K562 (cell line): Measurements from ENCODE around the gene ZMYND19. TPM values are rescaled to one million over a fixed set of nuclear protein-coding genes. Genes with fewer than 3 reads are reported as not detected.

ENCODE experiments used
- CEBPZ ChIP-seq: fragments of 150-350 bp; IDR thresholded peaks from 2 replicates; pipeline ENCODE4 v1.6.1; 2014; ENCODE audit warnings: low read depth, mild to moderate bottlenecking, low read length, borderline replicate concordance
- E2F4 ChIP-seq: sonication (generic); formaldehyde crosslinking; IDR thresholded peaks from 2 replicates; pipeline ENCODE4 v1.8.0; 2022; ENCODE audit warnings: mild to moderate bottlenecking, low read depth, missing genetic modification reagents
- HSF4 ChIP-seq: fragments of 250-450 bp; sonication (Bioruptor Pico); IDR thresholded peaks from 2 replicates; pipeline ENCODE4 v2.1.2; 2022; ENCODE audit warnings: mild to moderate bottlenecking, moderate library complexity, borderline replicate concordance
- KDM2B ChIP-seq: fragments of 250-450 bp; sonication (Bioruptor Pico); IDR thresholded peaks from 2 replicates; pipeline ENCODE4 v1.8.0; 2021; ENCODE audit warnings: mild to moderate bottlenecking, moderate library complexity
- KLF6 ChIP-seq: fragments of 250-450 bp; sonication (Bioruptor Pico); IDR thresholded peaks from 2 replicates; pipeline ENCODE4 v1.4.0; 2020; ENCODE audit warnings: mild to moderate bottlenecking, moderate library complexity, borderline replicate concordance
- MITF ChIP-seq: IDR thresholded peaks from 2 replicates; pipeline ENCODE4 v1.6.1; 2014; ENCODE audit warnings: antibody characterized with exemption
- PATZ1 ChIP-seq: fragments of 250-450 bp; sonication (Bioruptor Pico); IDR thresholded peaks from 2 replicates; pipeline ENCODE4 v1.5.0; 2020; ENCODE audit warnings: mild to moderate bottlenecking, borderline replicate concordance
- PBX2 ChIP-seq, 2 experiments: IDR thresholded peaks in 1 of 2; conservative IDR thresholded peaks in 1 of 2; 2 replicates each; pipeline ENCODE4 v1.6.1; 2016; ENCODE audit warnings: low read depth in 2 of 2, mild to moderate bottlenecking in 1 of 2, missing compliant biosample characterization in 1 of 2, missing genetic modification characterization in 1 of 2, moderate library complexity in 1 of 2
- SRSF3 ChIP-seq: fragments of 200-400 bp; formaldehyde crosslinking; IDR thresholded peaks from 2 replicates; pipeline ENCODE4 v1.6.1; 2016; ENCODE audit warnings: mild to moderate bottlenecking, low read length, moderate library complexity; ENCODE audit not compliant: insufficient read depth
- TFAM ChIP-seq: fragments of 250-450 bp; sonication (Bioruptor Pico); conservative IDR thresholded peaks from 2 replicates; pipeline ENCODE4 v1.5.0; 2021; ENCODE audit warnings: mild to moderate bottlenecking, moderate library complexity
- ZBTB2 ChIP-seq: fragments of 450-650 bp; IDR thresholded peaks from 2 replicates; pipeline ENCODE4 v1.6.1; 2016; ENCODE audit warnings: antibody characterized with exemption
- ZNF165 ChIP-seq: fragments of 250-450 bp; sonication (Bioruptor Pico); IDR thresholded peaks from 2 replicates; pipeline ENCODE4 v1.4.0; 2020; ENCODE audit warnings: borderline replicate concordance
- polyA plus RNA-seq, 8 experiments: library from polyadenylated mRNA; depleted of rRNA in 4 of 8; stranded (reverse) in 5 of 8; unstranded in 3 of 8; fragments of >200 nt; fragmentation: Nextera tagmentation in 2 of 8; fragmentation: Illumina TruSeq in 1 of 8; extraction: Ambion mirVana in 2 of 8; extraction: Trizol in 1 of 8; gene quantifications; 2 replicates each; pipeline versions ENCODE4 v1.2.1 to v1.2.3, GENCODE V29; 2011 to 2014; ENCODE audit warnings: inconsistent platforms in 1 of 8, missing spikeins in 1 of 8
- total RNA-seq, 7 experiments: library from RNA; depleted of rRNA in 6 of 7; stranded (reverse); fragments of >200 nt in 6 of 7; fragmentation: Illumina TruSeq in 2 of 7; extraction: Trizol in 2 of 7; gene quantifications; 2 replicates each; pipeline versions ENCODE4 v1.2.1 to v1.2.3, GENCODE V29; 2011 to 2021; ENCODE audit warnings: low replicate concordance in 1 of 7

The ZMYND19 gene
- total and polyA plus RNA-seq, 9 of the 15 experiments (the other 6 are each of a cell fraction or from before 2014, with no cell fraction given), result 1.0 to 86.7 (median 44.0) TPM

- no peak for TF ChIP-seq ZBTB2
- no peak for TF ChIP-seq KDM2B (CRISPR knock-in tag)
- TF ChIP-seq ZNF165 (CRISPR knock-in tag), result no peak
- 0 out of 2 replicates have a peak, but pooled peaks have one; percentile 57 for TF ChIP-seq PATZ1 (CRISPR knock-in tag)
- TF ChIP-seq KLF6, result no peak
- no peak for TF ChIP-seq TFAM (CRISPR knock-in tag)
- TF ChIP-seq PBX2 (CRISPR knock-in tag; IDR thresholded peaks at IDR 0.05; ENCODE audit: low read depth), result no peak
- TF ChIP-seq PBX2 (tag; conservative IDR thresholded peaks at IDR 0.05; ENCODE audit: low read depth), result no peak
- TF ChIP-seq CEBPZ, result no peak
- TF ChIP-seq SRSF3, result no peak
- no peak for TF ChIP-seq MITF
- no peak for TF ChIP-seq E2F4
- TF ChIP-seq HSF4 (CRISPR knock-in tag), result no peak
Measured at GRCh38 chr9:137618105-137619067, 28.1 kb upstream of the ZMYND19 start, which contains the start of gene EHMT1 (continued).
